K562 (cell line): ENCODE measurements around the gene RORB.

Experiments
- E2F5 ChIP-seq: sonication (generic); formaldehyde crosslinking; IDR thresholded peaks from 2 replicates; pipeline ENCODE4 v1.8.0; 2022; ENCODE audit warnings: mild to moderate bottlenecking, missing genetic modification reagents
- FOXM1 ChIP-seq, 2 experiments: fragments of 450-650 bp in 1 of 2; sonication (generic) in 1 of 2; formaldehyde crosslinking in 1 of 2; IDR thresholded peaks; 2 replicates each; pipeline versions ENCODE4 v1.6.1 to v1.9.0; 2017 to 2022; ENCODE audit warnings: low read depth in 2 of 2, mild to moderate bottlenecking in 2 of 2, missing genetic modification reagents in 1 of 2, moderate library complexity in 1 of 2

GRCh38 chr9:74644023-74644422, 146.9 kb downstream of the RORB start:
- TF ChIP-seq FOXM1 (IDR thresholded peaks at IDR 0.05; ENCODE audit: low read depth) (no peak), FOXM1 (CRISPR knock-in tag; IDR thresholded peaks at IDR 0.05; ENCODE audit: low read depth) (no peak), E2F5 (no peak)
